HUES48 (cell line): Measurements from ENCODE around the gene TREML4.
A peak's percentile ranks its signal among the peaks of the same experiment; 100 is the strongest.
"Not testable (repeated sequence)": the region's sequence is repeated elsewhere in the genome, so short reads cannot be mapped to it uniquely, and the experiment has no call there.

Experiments
- H3K27ac ChIP-seq: one replicate; pipeline ENCODE4 v1.7.0; 2013; ENCODE audit warnings: low read depth, low read length, inconsistent platforms
- H3K27me3 ChIP-seq: 2 replicates; pipeline ENCODE4 v1.6.1; 2013; ENCODE audit warnings: mild to moderate bottlenecking, low read length; ENCODE audit not compliant: control insufficient read depth, insufficient read depth
- H3K36me3 ChIP-seq: 2 replicates; pipeline ENCODE4 v1.6.1; 2013; ENCODE audit warnings: low read length; ENCODE audit not compliant: control insufficient read depth, insufficient read depth
- H3K4me1 ChIP-seq: 2 replicates; pipeline ENCODE4 v1.6.1; 2013; ENCODE audit warnings: mild to moderate bottlenecking, low read length; ENCODE audit not compliant: control insufficient read depth, insufficient read depth
- H3K4me3 ChIP-seq: 2 replicates; pipeline ENCODE4 v1.5.1; 2013; ENCODE audit warnings: mild to moderate bottlenecking, low read depth, low read length
- H3K9ac ChIP-seq: 2 replicates; pipeline ENCODE4 v1.6.1; 2013; ENCODE audit warnings: mild to moderate bottlenecking, low read depth, low read length, moderate library complexity
- H3K9me3 ChIP-seq: 2 replicates; pipeline ENCODE4 v1.6.1; 2013; ENCODE audit warnings: low read length; ENCODE audit not compliant: control insufficient read depth, insufficient read depth

Gene TREML4

GRCh38 chr6:41231246-41231645, 3.1 kb downstream of the TREML4 start:
- Histone ChIP-seq H3K27me3 (no peaks in the 10 kb centered on the region), H3K4me1 (no peaks in the 10 kb centered on the region), H3K9me3 (no peaks in the 10 kb centered on the region)

GRCh38 chr6:41232667-41233066, 4.5 kb downstream of the TREML4 start:
- Histone ChIP-seq H3K27me3 (no peaks in the 10 kb centered on the region), H3K36me3 (no peaks in the 10 kb centered on the region), H3K27ac (no peak overlapping the region), H3K9me3 (no peaks in the 10 kb centered on the region), H3K9ac (no peak overlapping the region), H3K4me3 (no peak overlapping the region), H3K4me1 (no peaks in the 10 kb centered on the region; the same call in 1 of the 2 replicates)

More at GRCh38 chr6:41231246-41231645, 3.1 kb downstream of the TREML4 start:
- H3K27ac ChIP-seq = no peak overlapping the region
- H3K36me3 ChIP-seq = no peaks in the 10 kb centered on the region
- no peak overlapping the region for H3K4me3 ChIP-seq
- no peak overlapping the region for H3K9ac ChIP-seq

- no peaks in the 10 kb centered on the region; the same call in 1 of the 2 replicates for H3K4me1 ChIP-seq
- no peaks in the 10 kb centered on the region for H3K36me3 ChIP-seq
- no peak overlapping the region for H3K9ac ChIP-seq
- H3K27ac ChIP-seq = no peak overlapping the region
- peaks cover 11% of the 10 kb centered on the region for H3K27me3 ChIP-seq
- no peak overlapping the region for H3K4me3 ChIP-seq
- H3K9me3 ChIP-seq = no peaks in the 10 kb centered on the region
Observed at GRCh38 chr6:41236276-41236675, 8.1 kb downstream of the TREML4 start.

- Histone ChIP-seq H3K27me3 (peaks cover 11% of the 10 kb centered on the region), H3K9ac (no peak overlapping the region), H3K27ac (no peak overlapping the region), H3K4me3 (no peak overlapping the region), H3K4me1 (no peaks in the 10 kb centered on the region; the same call in 1 of the 2 replicates), H3K9me3 (no peaks in the 10 kb centered on the region), H3K36me3 (no peaks in the 10 kb centered on the region)
Observed at GRCh38 chr6:41237128-41237527, 9.0 kb downstream of the TREML4 start.

- peak overlapping the region; percentile 58 for H3K4me3 ChIP-seq
- no peaks in the 10 kb centered on the region for H3K36me3 ChIP-seq
- no peak overlapping the region for H3K9ac ChIP-seq
- H3K9me3 ChIP-seq = no peaks in the 10 kb centered on the region
- no peak overlapping the region for H3K27ac ChIP-seq
- peaks cover 11% of the 10 kb centered on the region for H3K27me3 ChIP-seq
- no peaks in the 10 kb centered on the region; the same call in 1 of the 2 replicates for H3K4me1 ChIP-seq
Observed at GRCh38 chr6:41239467-41240159, 11.5 kb downstream of the TREML4 start.

GRCh38 chr6:41246529-41246928, 18.4 kb downstream of the TREML4 start:
- not testable (repeated sequence) for H3K4me3 ChIP-seq, H3K9ac ChIP-seq, H3K9me3 ChIP-seq, H3K4me1 ChIP-seq, H3K27me3 ChIP-seq, H3K27ac ChIP-seq, H3K36me3 ChIP-seq

GRCh38 chr6:41247288-41247865, 19.2 kb downstream of the TREML4 start:
- Histone ChIP-seq H3K27me3 (no peaks in the 10 kb centered on the region), H3K27ac (no peak overlapping the region), H3K9ac (no peak overlapping the region), H3K4me3 (no peak overlapping the region), H3K36me3 (no peaks in the 10 kb centered on the region), H3K9me3 (no peaks in the 10 kb centered on the region), H3K4me1 (no peaks in the 10 kb centered on the region)

- Histone ChIP-seq H3K36me3 (no peaks in the 10 kb centered on the region), H3K4me1 (no peaks in the 10 kb centered on the region), H3K27ac (no peak overlapping the region), H3K27me3 (no peaks in the 10 kb centered on the region), H3K4me3 (no peak overlapping the region), H3K9me3 (no peaks in the 10 kb centered on the region), H3K9ac (no peak overlapping the region)
Observed at GRCh38 chr6:41247882-41248705, 19.9 kb downstream of the TREML4 start.

GRCh38 chr6:41252401-41253169, 24.4 kb downstream of the TREML4 start:
- no peak overlapping the region for H3K27ac ChIP-seq
- H3K27me3 ChIP-seq = no peaks in the 10 kb centered on the region
- no peaks in the 10 kb centered on the region for H3K9me3 ChIP-seq
- H3K4me1 ChIP-seq = no peaks in the 10 kb centered on the region
- H3K4me3 ChIP-seq = no peak overlapping the region
- no peak overlapping the region for H3K9ac ChIP-seq
- H3K36me3 ChIP-seq = no peaks in the 10 kb centered on the region

- no peaks in the 10 kb centered on the region for H3K27me3 ChIP-seq
- no peak overlapping the region for H3K27ac ChIP-seq
Observed at GRCh38 chr6:41255110-41255509, 27.0 kb downstream of the TREML4 start.

More at GRCh38 chr6:41255110-41255509, 27.0 kb downstream of the TREML4 start:
- Histone ChIP-seq H3K36me3 (no peaks in the 10 kb centered on the region), H3K9ac (no peak overlapping the region), H3K9me3 (no peaks in the 10 kb centered on the region), H3K4me1 (no peaks in the 10 kb centered on the region), H3K4me3 (no peak overlapping the region)
